Pancreas (tissue), 10 donors: Measurements from ENCODE around the gene MT1E. TPM values are rescaled to one million over a fixed set of nuclear protein-coding genes. Genes with fewer than 3 reads are reported as not detected.

Source experiments
- ATAC-seq, 4 donors: fragments of 200-7000 bp; cut with Tn5 transposase; one replicate each; pipeline versions ENCODE4 v1.8.0 to v1.9.1; 2020; ENCODE audit warnings: mild to moderate bottlenecking in 4 of 4, moderate library complexity in 4 of 4
- DNase-seq, 6 donors: peaks; one replicate each; pipeline ENCODE4 v3.0.0-alpha.2; 2020
- FAIRE-seq: peaks from 2 replicates; lab custom pipeline; 2012; peaks lifted over from hg19 to GRCh38; lab: Jason Lieb, UNC
- H3K27ac ChIP-seq, 4 donors: fragments of 200-600 bp; sonication (generic); 1 replicate in 3 of 4; 2 replicates in 1 of 4; pipeline versions ENCODE4 v1.5.0 to v1.8.0; 2020
- H3K27me3 ChIP-seq, 4 donors: fragments of 200-600 bp; one replicate each; pipeline ENCODE4 v1.8.0; 2021
- H3K36me3 ChIP-seq, 3 donors: fragments of 200-600 bp; sonication (generic) in 1 of 3; one replicate each; pipeline versions ENCODE4 v1.5.0 to v1.8.0; 2020 to 2021
- H3K4me1 ChIP-seq, 3 donors: fragments of 200-600 bp; one replicate each; pipeline ENCODE4 v1.8.0; 2021
- H3K4me3 ChIP-seq, 4 donors: fragments of 200-600 bp; sonication (generic) in 2 of 4; one replicate each; pipeline versions ENCODE4 v1.5.0 to v1.8.0; 2020 to 2021
- H3K9me3 ChIP-seq, 4 donors: fragments of 200-600 bp; one replicate each; pipeline ENCODE4 v1.8.0; 2021
- WGBS, 2 donors: extraction: QIAGEN DNeasy Blood & Tissue Kit; methylation state at CpG; one replicate each; pipeline ENCODE4 v1.1.7; 2013; 5-methylcytosine and 5-hydroxymethylcytosine counted together
- intact Hi-C, 3 donors: fragments of 100-400 bp; cut with DNase I; formaldehyde crosslinking; loops; one replicate each; pipeline versions ENCODE4 v1.11.1 to v1.14.2; 2022
- polyA plus RNA-seq, 2 donors: library from polyadenylated mRNA; stranded (reverse); fragments of 200-250 nt; gene quantifications; one replicate each; pipeline ENCODE4 v1.2.3, GENCODE V29; 2013
- total RNA-seq, 6 donors: library from RNA; stranded (reverse); fragmentation: NEBNext Ultra II Directional in 4 of 6; extraction: Animal tissue kit (Norgen Biotek cat#: 25700) in 4 of 6; gene quantifications; one replicate each; pipeline versions ENCODE4 v1.2.1 to v1.2.4, GENCODE V29; 2021 to 2023
- TF ChIP-seq, protein P1 (sequence below), 4 donors: fragments of 200-600 bp; sonication (generic) in 3 of 4; IDR thresholded peaks; one replicate each; pipeline versions ENCODE4 v1.5.0 to v1.8.0; 2021; ENCODE audit warnings: antibody characterized with exemption in 4 of 4
- donor health status: healthy with polysubstance abuse.
- donor health status: DM: no; HTN: no; CAD: no; lungs with moderate emphysema.
- donor health status: DM: no; HTN: no; CAD: no.
- donor health status: control.
- donor health status: control.
- donor health status: Bipolar disorder and iron deficiency.
- donor health status: DM: yes; HTN: yes; CAD: no.
- donor health status: DM: no; HTN: no; CAD: no.
- donor health status: DM: no; HTN: no; CAD: no.
- donor health status: DM: yes; HTN: yes; CAD: no.

Gene MT1E
- total and polyA plus RNA-seq, 8 donors, result 36.1 to 646 (median 203) TPM

DNA sequence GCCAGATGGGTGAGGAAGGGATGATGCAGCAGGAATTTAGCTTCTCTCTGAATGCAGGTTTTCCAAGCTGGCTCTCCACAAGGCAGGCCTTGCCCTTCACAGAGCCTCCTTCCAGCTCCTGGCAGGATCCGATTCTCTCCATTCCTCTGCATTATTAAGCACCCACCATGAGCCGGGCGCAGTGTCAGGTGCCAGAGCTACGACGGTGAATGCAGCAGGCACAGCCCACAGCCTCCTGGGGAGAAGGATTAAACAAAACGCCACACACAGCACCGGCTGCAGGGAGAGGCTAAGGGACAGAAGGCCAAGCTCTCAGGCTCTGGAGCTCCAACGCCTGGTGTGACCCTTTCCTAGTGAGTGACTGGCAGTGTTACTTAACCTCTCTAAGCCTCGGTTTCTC is 24.3 kb upstream of the MT1E start:
- Histone ChIP-seq H3K36me3 (no peaks in the 10 kb centered on the region), H3K27me3 (no peaks in the 10 kb centered on the region), H3K27ac (no peak overlapping the region), H3K4me3 (no peak overlapping the region), H3K4me1 (no peaks in the 10 kb centered on the region), H3K9me3 (no peaks in the 10 kb centered on the region)
- ATAC-seq (no peak), FAIRE-seq (no peak), DNase-seq (no peak)
- 58 to 65% methylated on average over 9 of the region's 9 CpGs for WGBS, 2 donors
- TF ChIP-seq, protein P1, sequence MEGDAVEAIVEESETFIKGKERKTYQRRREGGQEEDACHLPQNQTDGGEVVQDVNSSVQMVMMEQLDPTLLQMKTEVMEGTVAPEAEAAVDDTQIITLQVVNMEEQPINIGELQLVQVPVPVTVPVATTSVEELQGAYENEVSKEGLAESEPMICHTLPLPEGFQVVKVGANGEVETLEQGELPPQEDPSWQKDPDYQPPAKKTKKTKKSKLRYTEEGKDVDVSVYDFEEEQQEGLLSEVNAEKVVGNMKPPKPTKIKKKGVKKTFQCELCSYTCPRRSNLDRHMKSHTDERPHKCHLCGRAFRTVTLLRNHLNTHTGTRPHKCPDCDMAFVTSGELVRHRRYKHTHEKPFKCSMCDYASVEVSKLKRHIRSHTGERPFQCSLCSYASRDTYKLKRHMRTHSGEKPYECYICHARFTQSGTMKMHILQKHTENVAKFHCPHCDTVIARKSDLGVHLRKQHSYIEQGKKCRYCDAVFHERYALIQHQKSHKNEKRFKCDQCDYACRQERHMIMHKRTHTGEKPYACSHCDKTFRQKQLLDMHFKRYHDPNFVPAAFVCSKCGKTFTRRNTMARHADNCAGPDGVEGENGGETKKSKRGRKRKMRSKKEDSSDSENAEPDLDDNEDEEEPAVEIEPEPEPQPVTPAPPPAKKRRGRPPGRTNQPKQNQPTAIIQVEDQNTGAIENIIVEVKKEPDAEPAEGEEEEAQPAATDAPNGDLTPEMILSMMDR (IDR thresholded peaks at IDR 0.05), result no peak
- intact Hi-C loops, result no loop called here

DNA sequence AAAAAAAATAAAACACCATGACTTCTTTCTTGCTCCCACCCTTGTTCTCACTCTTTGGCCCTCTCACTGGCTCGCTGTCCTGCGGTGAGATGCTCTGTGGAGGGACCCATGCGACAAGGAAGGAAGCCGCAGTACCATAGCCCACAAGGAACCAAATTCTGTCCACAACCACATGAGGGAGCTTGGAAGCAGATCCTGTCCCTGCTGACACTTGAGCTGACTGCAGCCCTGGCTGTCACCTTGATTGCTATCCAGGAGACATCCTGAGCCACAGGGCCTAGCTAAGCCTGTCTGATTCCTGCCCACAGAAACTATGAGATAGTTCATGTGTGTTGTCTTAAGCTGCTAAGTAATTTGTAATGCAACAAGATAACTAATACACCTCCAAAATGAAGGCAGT is 22.0 kb upstream of the MT1E start:
- H3K4me1 ChIP-seq, result peaks cover 0 to 11% (median 0%) of the 10 kb centered on the region in 3 donors
- DNase-seq, result peak in 5 of 6 donors; percentile 25 to 59 (median 44)
- peak in 2 of 4 donors; percentile 13 to 23 for ATAC-seq
- intact Hi-C loops, result no loop called here
- no peak overlapping the region for H3K27ac ChIP-seq
- WGBS, 2 donors, result 47 to 55% methylated on average over 4 of the region's 4 CpGs
- no peaks in the 10 kb centered on the region for H3K27me3 ChIP-seq
- H3K36me3 ChIP-seq, result no peaks in the 10 kb centered on the region
- no peak for FAIRE-seq
- no peak overlapping the region for H3K4me3 ChIP-seq
- no peaks in the 10 kb centered on the region for H3K9me3 ChIP-seq
- TF ChIP-seq, protein P1 (IDR thresholded peaks at IDR 0.05), result peak in 1 of 4 donors; percentile 19

- 81 to 87% methylated on average over 4 of the region's 4 CpGs for WGBS, 2 donors
- peaks cover 0 to 13% (median 0%) of the 10 kb centered on the region in 3 donors for H3K4me1 ChIP-seq
- no peak for ATAC-seq
- no peak for FAIRE-seq
- no peak overlapping the region for H3K27ac ChIP-seq
- no peaks in the 10 kb centered on the region for H3K27me3 ChIP-seq
- H3K36me3 ChIP-seq, result no peaks in the 10 kb centered on the region
- TF ChIP-seq, protein P1 (IDR thresholded peaks at IDR 0.05), result no peak
- no peaks in the 10 kb centered on the region for H3K9me3 ChIP-seq
- no peak for DNase-seq
- no peak overlapping the region for H3K4me3 ChIP-seq
- intact Hi-C loops, result no loop called here
Observed at GRCh38 chr16:56604966-56605365, 20.6 kb upstream of the MT1E start.

DNA sequence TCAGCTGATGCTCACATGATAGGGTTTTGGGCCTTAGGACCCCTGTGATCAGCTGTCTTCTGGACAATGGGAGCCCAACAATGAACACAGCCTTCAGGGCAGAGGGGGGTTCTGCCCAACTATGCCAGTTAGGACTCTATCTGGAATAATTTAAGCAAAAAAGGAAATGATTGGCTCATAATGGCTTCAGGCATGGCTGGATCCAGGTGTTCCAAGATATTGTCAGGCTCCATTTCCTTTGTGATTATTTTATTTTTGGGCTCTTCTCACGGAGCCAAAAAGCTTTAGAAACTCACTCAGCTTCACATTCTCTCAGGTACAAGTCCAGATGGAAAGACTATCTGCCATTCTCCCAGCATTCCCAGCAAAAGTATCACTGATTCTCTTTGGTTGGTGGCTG is 20.1 kb upstream of the MT1E start:
- FAIRE-seq, result no peak
- H3K4me1 ChIP-seq, result peaks cover 0 to 18% (median 0%) of the 10 kb centered on the region in 3 donors
- no peak for ATAC-seq

DNA sequence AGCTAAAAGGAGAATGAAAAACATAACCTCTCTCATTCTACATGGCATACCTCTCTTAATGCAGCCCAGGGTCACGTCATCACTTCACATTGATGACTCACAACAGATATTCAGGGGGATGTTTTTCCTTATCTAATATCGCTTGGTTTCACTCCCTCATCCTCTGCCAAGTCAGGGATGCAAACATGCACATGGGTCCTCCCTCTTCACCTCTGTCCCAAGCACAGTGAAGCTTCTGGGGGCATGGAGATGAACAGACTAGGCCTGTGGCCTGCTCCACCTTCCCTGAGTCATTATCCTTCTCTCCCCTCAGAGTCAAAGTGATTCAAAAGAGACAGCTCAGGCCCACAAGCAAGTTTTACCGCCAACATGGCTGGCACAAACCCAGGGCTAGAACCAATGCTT is 19.5 kb upstream of the MT1E start:
- intact Hi-C loops, result no loop called here
- Histone ChIP-seq H3K4me1 (peaks cover 0 to 20% (median 0%) of the 10 kb centered on the region in 3 donors), H3K27me3 (no peaks in the 10 kb centered on the region), H3K9me3 (no peaks in the 10 kb centered on the region), H3K27ac (peak overlapping the region; percentile 78 to 94 (median 90)), H3K36me3 (no peaks in the 10 kb centered on the region), H3K4me3 (no peak overlapping the region)
- DNase-seq (no peak), FAIRE-seq (no peak), ATAC-seq (no peak)
- WGBS, 2 donors, result 82 to 84% methylated on average over 3 of the region's 3 CpGs
- TF ChIP-seq, protein P1 (IDR thresholded peaks at IDR 0.05), result no peak

More for the DNA sequence above, 20.1 kb upstream of the MT1E start:
- no peaks in the 10 kb centered on the region for H3K36me3 ChIP-seq
- intact Hi-C loops, result no loop called here
- H3K27me3 ChIP-seq, result no peaks in the 10 kb centered on the region
- 81 to 88% methylated on average over 1 of the region's 1 CpG for WGBS, 2 donors
- DNase-seq, result no peak
- H3K4me3 ChIP-seq, result no peak overlapping the region
- TF ChIP-seq, protein P1 (IDR thresholded peaks at IDR 0.05), result no peak
- H3K9me3 ChIP-seq, result no peaks in the 10 kb centered on the region
- no peak overlapping the region for H3K27ac ChIP-seq
